Ascending aorta (tissue), 2 donors: Measurements from ENCODE around the gene RESF1. TPM values are rescaled to one million over a fixed set of nuclear protein-coding genes. Genes with fewer than 3 reads are reported as not detected.
A peak's percentile ranks its signal among the peaks of the same experiment; 100 is the strongest.

Experiments used
- DNase-seq, 2 donors: peaks; one replicate each; pipeline ENCODE4 v3.0.0-alpha.2; 2019; ENCODE audit warnings: low spot score in 2 of 2
- H3K27ac ChIP-seq, 2 donors: fragments of 200-600 bp; sonication (generic); one replicate each; pipeline ENCODE4 v1.5.1; 2016 to 2017; ENCODE audit warnings: mild to moderate bottlenecking in 1 of 2
- H3K27me3 ChIP-seq: fragments of 200-600 bp; sonication (generic); one replicate; pipeline ENCODE4 v1.5.1; 2017
- H3K36me3 ChIP-seq, 2 donors: fragments of 200-600 bp; sonication (generic); one replicate each; pipeline ENCODE4 v1.5.1; 2016
- H3K4me1 ChIP-seq, 2 donors: fragments of 200-600 bp; sonication (generic); one replicate each; pipeline ENCODE4 v1.5.1; 2016 to 2017; ENCODE audit warnings: mild to moderate bottlenecking in 1 of 2
- H3K4me3 ChIP-seq, 2 donors: fragments of 200-600 bp; sonication (generic); one replicate each; pipeline ENCODE4 v1.5.1; 2016 to 2017; ENCODE audit warnings: mild to moderate bottlenecking in 1 of 2
- H3K9me3 ChIP-seq, 2 donors: fragments of 200-600 bp; sonication (generic); one replicate each; pipeline ENCODE4 v1.5.1; 2016
- intact Hi-C: fragments of 100-400 bp; cut with DNase I; formaldehyde crosslinking; loops from one replicate; pipeline ENCODE4 v1.15.1; 2023
- total RNA-seq: library from RNA; depleted of rRNA; stranded (reverse); fragments of >200 nt; gene quantifications from one replicate; pipeline ENCODE4 v1.1.0, GENCODE V29; 2016
- TF ChIP-seq, protein P1 (sequence below), 3 experiments: fragments of 200-600 bp in 2 of 3; fragments of 450-650 bp in 1 of 3; sonication (generic) in 2 of 3; IDR thresholded peaks; one replicate each; pipeline ENCODE4 v1.5.1; 2016 to 2019; ENCODE audit warnings: antibody characterized with exemption in 3 of 3, mild to moderate bottlenecking in 1 of 3, moderate library complexity in 1 of 3

RESF1 gene
- total RNA-seq, 1 donor from 2014 or later: 26.0 TPM

DNA sequence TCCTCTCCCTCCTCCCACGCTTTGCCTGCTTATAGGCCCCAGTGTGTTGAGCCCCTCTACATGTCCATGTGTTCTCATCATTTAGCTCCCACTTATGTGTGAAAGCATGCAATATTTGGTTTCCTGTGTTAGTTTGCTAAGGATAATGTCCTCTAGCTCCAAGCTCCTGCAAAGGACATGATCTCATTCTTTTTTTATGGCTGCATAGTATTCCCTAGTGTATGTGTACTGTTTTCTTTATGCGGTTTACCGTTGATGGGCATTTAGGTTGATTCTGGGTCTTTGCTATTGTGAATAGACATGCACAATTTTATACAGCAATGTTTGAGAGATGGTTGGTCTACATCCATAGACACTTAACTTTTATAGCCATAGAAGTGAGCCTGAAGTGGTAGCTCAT lies 5.1 kb downstream of the RESF1 start:
- Histone ChIP-seq H3K36me3 (peaks cover 3 to 19% of the 10 kb centered on the region in 2 donors), H3K27me3 (no peaks in the 10 kb centered on the region), H3K4me1 (peaks cover 3 to 20% of the 10 kb centered on the region in 2 donors), H3K9me3 (no peaks in the 10 kb centered on the region), H3K27ac (no peak overlapping the region), H3K4me3 (no peak overlapping the region)
- TF ChIP-seq, protein P1, sequence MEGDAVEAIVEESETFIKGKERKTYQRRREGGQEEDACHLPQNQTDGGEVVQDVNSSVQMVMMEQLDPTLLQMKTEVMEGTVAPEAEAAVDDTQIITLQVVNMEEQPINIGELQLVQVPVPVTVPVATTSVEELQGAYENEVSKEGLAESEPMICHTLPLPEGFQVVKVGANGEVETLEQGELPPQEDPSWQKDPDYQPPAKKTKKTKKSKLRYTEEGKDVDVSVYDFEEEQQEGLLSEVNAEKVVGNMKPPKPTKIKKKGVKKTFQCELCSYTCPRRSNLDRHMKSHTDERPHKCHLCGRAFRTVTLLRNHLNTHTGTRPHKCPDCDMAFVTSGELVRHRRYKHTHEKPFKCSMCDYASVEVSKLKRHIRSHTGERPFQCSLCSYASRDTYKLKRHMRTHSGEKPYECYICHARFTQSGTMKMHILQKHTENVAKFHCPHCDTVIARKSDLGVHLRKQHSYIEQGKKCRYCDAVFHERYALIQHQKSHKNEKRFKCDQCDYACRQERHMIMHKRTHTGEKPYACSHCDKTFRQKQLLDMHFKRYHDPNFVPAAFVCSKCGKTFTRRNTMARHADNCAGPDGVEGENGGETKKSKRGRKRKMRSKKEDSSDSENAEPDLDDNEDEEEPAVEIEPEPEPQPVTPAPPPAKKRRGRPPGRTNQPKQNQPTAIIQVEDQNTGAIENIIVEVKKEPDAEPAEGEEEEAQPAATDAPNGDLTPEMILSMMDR (IDR thresholded peaks at IDR 0.05): no peak
- DNase-seq: no peak
- intact Hi-C loops: no loop called here

DNA sequence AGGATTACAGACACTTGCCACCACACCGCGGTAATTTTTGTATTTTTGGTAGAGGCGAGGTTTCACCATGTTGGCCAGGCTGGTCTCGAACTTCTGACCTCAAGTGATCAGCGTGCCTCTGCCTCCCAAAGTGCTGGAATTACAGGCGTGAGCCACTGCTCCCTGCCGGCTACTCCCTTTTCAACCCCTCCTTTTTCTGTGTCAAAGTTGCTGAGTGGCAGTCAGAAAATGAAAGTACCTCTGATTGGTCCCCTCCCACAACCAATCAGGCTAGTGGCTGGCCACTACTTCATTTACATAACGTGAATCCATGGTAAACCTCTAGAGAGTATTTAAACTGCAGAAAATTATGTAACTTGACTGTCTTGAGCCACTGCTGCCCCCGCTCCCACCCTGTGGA lies 5.9 kb downstream of the RESF1 start:
- no peak for DNase-seq
- no peak overlapping the region for H3K27ac ChIP-seq
- TF ChIP-seq, protein P1 (IDR thresholded peaks at IDR 0.05): no peak
- intact Hi-C loops: no loop called here
- H3K36me3 ChIP-seq: peaks cover 3 to 25% of the 10 kb centered on the region in 2 donors
- H3K27me3 ChIP-seq: no peaks in the 10 kb centered on the region
- H3K4me3 ChIP-seq: no peak overlapping the region
- no peaks in the 10 kb centered on the region for H3K9me3 ChIP-seq
- H3K4me1 ChIP-seq: peaks cover 3 to 20% of the 10 kb centered on the region in 2 donors

DNA sequence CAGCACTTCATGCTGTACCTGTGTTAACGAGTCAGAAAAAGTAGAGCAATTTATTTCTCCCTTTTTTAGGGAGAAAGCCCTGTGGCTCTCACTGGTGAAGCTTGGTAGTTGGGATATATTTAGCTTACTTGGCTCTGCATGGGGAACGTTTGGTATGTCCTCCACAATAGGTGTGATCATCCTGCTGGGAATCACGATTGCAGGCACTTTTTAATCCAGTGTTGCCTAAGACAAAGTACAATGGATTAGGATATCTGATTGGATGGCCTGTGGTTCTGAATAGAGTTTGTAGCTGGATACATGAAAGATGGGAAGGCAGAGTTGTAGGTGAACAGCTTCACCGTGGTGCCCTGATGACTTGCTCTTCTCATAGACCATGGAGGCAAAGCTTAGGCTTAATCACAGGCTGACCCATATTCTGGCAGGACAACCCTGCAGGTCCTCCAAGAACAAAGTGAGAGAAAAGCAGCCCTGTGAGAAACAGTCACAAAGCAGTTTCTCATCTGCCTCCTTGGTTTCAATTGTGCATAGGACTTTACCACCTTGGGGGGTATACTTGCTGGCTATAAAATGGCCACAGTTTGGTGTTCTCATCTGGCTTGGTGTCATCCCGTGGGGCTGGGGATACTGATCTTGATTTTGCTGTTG lies 7.5 kb downstream of the RESF1 start:
- Histone ChIP-seq H3K27me3 (no peaks in the 10 kb centered on the region), H3K4me3 (no peak overlapping the region), H3K27ac (peak overlapping the region in 1 of 2 donors; percentile 27), H3K4me1 (peaks cover 2 to 13% of the 10 kb centered on the region in 2 donors), H3K9me3 (no peaks in the 10 kb centered on the region), H3K36me3 (peaks cover 14 to 38% of the 10 kb centered on the region in 2 donors)
- TF ChIP-seq, protein P1 (IDR thresholded peaks at IDR 0.05): no peak
- intact Hi-C loops: no loop called here
- DNase-seq: no peak

DNA sequence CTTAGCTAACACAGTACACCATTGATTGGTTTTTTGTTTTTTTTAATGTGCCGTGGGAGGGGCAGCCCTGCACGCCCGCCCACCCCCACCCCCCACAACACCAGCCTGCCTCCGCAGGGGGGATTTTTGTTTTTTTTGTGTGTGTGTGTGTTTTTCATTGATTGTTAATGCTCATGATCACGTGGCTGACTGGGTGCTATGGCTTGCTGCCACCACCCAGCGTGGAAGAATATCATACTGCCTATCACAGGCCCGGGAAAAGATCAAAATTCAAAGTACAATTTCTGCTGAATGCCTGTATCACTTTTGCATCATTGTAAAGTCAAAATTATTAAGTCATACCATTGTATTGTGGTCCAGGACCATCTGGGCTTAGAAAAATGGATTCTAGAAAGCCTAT lies 8.3 kb downstream of the RESF1 start:
- Histone ChIP-seq H3K27me3 (no peaks in the 10 kb centered on the region), H3K36me3 (peaks cover 23 to 45% of the 10 kb centered on the region in 2 donors)

DNA sequence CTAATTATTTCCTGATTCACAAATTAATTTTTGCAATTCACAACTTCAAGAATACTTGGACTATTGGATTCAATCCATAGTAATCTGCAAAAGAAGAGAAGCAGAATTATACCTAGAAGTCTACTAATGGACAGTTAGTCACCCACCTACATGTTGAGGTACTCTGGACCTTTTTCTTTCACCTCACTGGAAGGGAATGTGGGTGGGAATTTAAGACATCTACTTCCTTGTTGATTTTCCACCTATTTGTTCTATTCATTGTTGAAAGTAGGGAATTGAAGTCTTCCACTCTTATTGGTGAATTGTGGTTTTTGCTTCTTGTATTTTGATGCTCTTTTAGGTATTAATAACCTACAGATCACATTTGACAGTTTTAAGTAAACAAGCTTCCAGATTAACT lies 11.0 kb downstream of the RESF1 start:
- H3K4me1 ChIP-seq: peaks cover 0 to 7% of the 10 kb centered on the region in 2 donors
- H3K9me3 ChIP-seq: peaks cover 0 to 23% of the 10 kb centered on the region in 2 donors
- TF ChIP-seq, protein P1 (IDR thresholded peaks at IDR 0.05): no peak
- no peaks in the 10 kb centered on the region for H3K27me3 ChIP-seq
- H3K4me3 ChIP-seq: no peak overlapping the region
- no peak overlapping the region for H3K27ac ChIP-seq
- intact Hi-C loops: no loop called here
- H3K36me3 ChIP-seq: peaks cover 44 to 61% of the 10 kb centered on the region in 2 donors
- DNase-seq: no peak

More for the DNA sequence above, 8.3 kb downstream of the RESF1 start:
- Histone ChIP-seq H3K27ac (no peak overlapping the region), H3K9me3 (peaks cover 0 to 8% of the 10 kb centered on the region in 2 donors), H3K4me1 (peaks cover 0 to 10% of the 10 kb centered on the region in 2 donors), H3K4me3 (no peak overlapping the region)
- TF ChIP-seq, protein P1 (IDR thresholded peaks at IDR 0.05): no peak
- DNase-seq: no peak
- intact Hi-C loops: no loop called here
